Liver (tissue), 9 donors: ENCODE measurements around the gene KLHL14. TPM values are rescaled to one million over a fixed set of nuclear protein-coding genes. Genes with fewer than 3 reads are reported as not detected.

Experiments used
- DNase-seq: peaks from one replicate; pipeline ENCODE4 v3.0.0-alpha.2; 2017; ENCODE audit warnings: low spot score
- H3K27ac ChIP-seq, 2 donors: one replicate each; pipeline ENCODE4 v1.7.0; 2013; ENCODE audit warnings: inconsistent platforms in 2 of 2, low read length in 2 of 2, control low read depth in 1 of 2, low read depth in 1 of 2, mild to moderate bottlenecking in 1 of 2
- H3K27me3 ChIP-seq, 4 donors: one replicate each; pipeline versions ENCODE4 v1.6.1 to v1.7.0; 2013; ENCODE audit warnings: low read length in 3 of 4, inconsistent platforms in 1 of 4, mild to moderate bottlenecking in 1 of 4, moderate library complexity in 1 of 4; ENCODE audit not compliant: control insufficient read depth in 4 of 4, insufficient read depth in 4 of 4
- H3K36me3 ChIP-seq, 4 donors: one replicate each; pipeline versions ENCODE4 v1.6.1 to v1.7.0; 2013; ENCODE audit warnings: low read length in 3 of 4, mild to moderate bottlenecking in 3 of 4, low read depth in 1 of 4, moderate library complexity in 1 of 4; ENCODE audit not compliant: control insufficient read depth in 4 of 4, insufficient read depth in 3 of 4
- H3K4me1 ChIP-seq, 4 donors: one replicate each; pipeline versions ENCODE4 v1.6.1 to v1.7.0; 2013; ENCODE audit warnings: low read length in 3 of 4, mild to moderate bottlenecking in 3 of 4, moderate library complexity in 1 of 4; ENCODE audit not compliant: control insufficient read depth in 4 of 4, insufficient read depth in 4 of 4
- H3K4me3 ChIP-seq, 3 donors: one replicate each; pipeline versions ENCODE4 v1.6.1 to v1.7.0; 2013; ENCODE audit warnings: low read length in 3 of 3, control low read depth in 1 of 3, low read depth in 1 of 3, mild to moderate bottlenecking in 1 of 3
- H3K9ac ChIP-seq, 2 donors: one replicate each; pipeline ENCODE4 v1.7.0; 2013; ENCODE audit warnings: low read length in 2 of 2, mild to moderate bottlenecking in 2 of 2, moderate library complexity in 2 of 2, control low read depth in 1 of 2, low read depth in 1 of 2
- H3K9me3 ChIP-seq, 4 donors: one replicate each; pipeline versions ENCODE4 v1.6.1 to v1.7.0; 2013; ENCODE audit warnings: low read length in 3 of 4; ENCODE audit not compliant: control insufficient read depth in 4 of 4
- EGR1 ChIP-seq, 2 donors: IDR thresholded peaks; 2 replicates each; pipeline ENCODE4 v1.6.1; 2016 to 2018; ENCODE audit warnings: antibody characterized with exemption in 2 of 2, low read depth in 2 of 2
- FOXA1 ChIP-seq: IDR thresholded peaks from 2 replicates; pipeline ENCODE4 v1.6.1; 2016; ENCODE audit warnings: antibody characterized with exemption
- FOXA2 ChIP-seq: IDR thresholded peaks from 2 replicates; pipeline ENCODE4 v1.6.1; 2016; ENCODE audit warnings: antibody characterized with exemption
- GABPA ChIP-seq, 2 donors: IDR thresholded peaks in 1 of 2; conservative IDR thresholded peaks in 1 of 2; 2 replicates each; pipeline ENCODE4 v1.6.1; 2016; ENCODE audit warnings: antibody characterized with exemption in 2 of 2, mild to moderate bottlenecking in 1 of 2, moderate library complexity in 1 of 2
- HNF4A ChIP-seq, 2 donors: conservative IDR thresholded peaks; 2 replicates each; pipeline ENCODE4 v1.6.1; 2016; ENCODE audit warnings: antibody characterized with exemption in 2 of 2, mild to moderate bottlenecking in 2 of 2
- HNF4G ChIP-seq: IDR thresholded peaks from 2 replicates; pipeline ENCODE4 v1.6.1; 2016; ENCODE audit warnings: antibody characterized with exemption
- JUND ChIP-seq, 2 donors: IDR thresholded peaks; 2 replicates each; pipeline ENCODE4 v1.6.1; 2016; ENCODE audit warnings: antibody characterized with exemption in 2 of 2
- NR2F2 ChIP-seq: IDR thresholded peaks from 2 replicates; pipeline ENCODE4 v1.6.1; 2016; ENCODE audit warnings: antibody characterized with exemption
- RAD21 ChIP-seq, 2 donors: IDR thresholded peaks; 2 replicates each; pipeline ENCODE4 v1.6.1; 2016; ENCODE audit warnings: antibody characterized with exemption in 2 of 2, mild to moderate bottlenecking in 2 of 2
- RXRA ChIP-seq, 2 donors: IDR thresholded peaks; 2 replicates each; pipeline ENCODE4 v1.6.1; 2017 to 2018; ENCODE audit warnings: antibody characterized with exemption in 2 of 2, mild to moderate bottlenecking in 1 of 2
- SP1 ChIP-seq: IDR thresholded peaks from 2 replicates; pipeline ENCODE4 v1.6.1; 2018; ENCODE audit warnings: antibody characterized with exemption, mild to moderate bottlenecking
- YY1 ChIP-seq: IDR thresholded peaks from 2 replicates; pipeline ENCODE4 v1.6.1; 2016; ENCODE audit warnings: antibody characterized with exemption, mild to moderate bottlenecking
- WGBS: extraction: QIAGEN DNeasy Blood & Tissue Kit; methylation state at CpG from one replicate; pipeline ENCODE4 v1.1.7; 2013; 5-methylcytosine and 5-hydroxymethylcytosine counted together
- polyA plus RNA-seq, 2 donors: library from polyadenylated mRNA; stranded (reverse) in 1 of 2; unstranded in 1 of 2; fragments of 200-250 nt in 1 of 2; fragments of >200 nt in 1 of 2; fragmentation: Nextera tagmentation in 1 of 2; extraction: Ambion mirVana in 1 of 2; gene quantifications; one replicate each; pipeline versions ENCODE4 v1.2.1 to v1.2.3, GENCODE V29; 2013 to 2015
- total RNA-seq, 2 donors: library from RNA; depleted of rRNA; stranded (reverse); fragments of >200 nt; gene quantifications; one replicate each; pipeline ENCODE4 v1.2.3, GENCODE V29; 2014
- TF ChIP-seq, protein P1 (sequence below): fragments of 150-350 bp; IDR thresholded peaks from 2 replicates; pipeline ENCODE4 v1.5.1; 2017; ENCODE audit warnings: improper control_type of control experiment, low read depth, low read length; ENCODE audit not compliant: missing input control
- TF ChIP-seq, protein P2 (sequence below): IDR thresholded peaks from 2 replicates; pipeline ENCODE4 v1.6.1; 2016; ENCODE audit warnings: antibody characterized with exemption, mild to moderate bottlenecking
- TF ChIP-seq, protein P3 (sequence below): IDR thresholded peaks from 2 replicates; pipeline ENCODE4 v1.6.1; 2016; ENCODE audit warnings: antibody characterized with exemption
- donor health status: healthy.
- donor health status: healthy.
- donor health status: healthy.
- donor health status: healthy.
- donor health status: healthy.

The KLHL14 gene
- total and polyA plus RNA-seq, 4 donors: 0.02 to 1.1 (median 0.15) TPM

DNA sequence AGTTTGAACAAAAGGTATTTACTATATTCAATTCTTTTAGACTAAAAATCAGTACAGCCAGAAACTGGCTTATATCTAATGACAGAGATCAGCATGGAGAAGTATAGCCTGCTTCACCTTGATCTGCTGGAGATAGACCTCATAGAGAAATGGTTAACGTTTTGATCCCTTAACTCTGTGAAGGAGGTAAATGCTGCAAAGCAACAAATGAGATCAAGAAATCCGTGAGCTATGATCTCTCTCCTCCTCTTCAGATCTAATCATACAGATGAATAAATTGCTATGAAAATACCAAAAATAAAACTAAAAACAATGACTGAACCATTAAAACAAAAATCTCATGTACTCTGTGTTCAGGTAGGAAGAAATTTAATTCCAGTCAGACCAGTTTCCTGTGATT, 42.8 kb downstream of the KLHL14 start (continued):
- TF ChIP-seq GABPA (IDR thresholded peaks at IDR 0.05 in 1 of 2, conservative IDR thresholded peaks at IDR 0.05 in 1 of 2): no peak
- TF ChIP-seq, protein P1, sequence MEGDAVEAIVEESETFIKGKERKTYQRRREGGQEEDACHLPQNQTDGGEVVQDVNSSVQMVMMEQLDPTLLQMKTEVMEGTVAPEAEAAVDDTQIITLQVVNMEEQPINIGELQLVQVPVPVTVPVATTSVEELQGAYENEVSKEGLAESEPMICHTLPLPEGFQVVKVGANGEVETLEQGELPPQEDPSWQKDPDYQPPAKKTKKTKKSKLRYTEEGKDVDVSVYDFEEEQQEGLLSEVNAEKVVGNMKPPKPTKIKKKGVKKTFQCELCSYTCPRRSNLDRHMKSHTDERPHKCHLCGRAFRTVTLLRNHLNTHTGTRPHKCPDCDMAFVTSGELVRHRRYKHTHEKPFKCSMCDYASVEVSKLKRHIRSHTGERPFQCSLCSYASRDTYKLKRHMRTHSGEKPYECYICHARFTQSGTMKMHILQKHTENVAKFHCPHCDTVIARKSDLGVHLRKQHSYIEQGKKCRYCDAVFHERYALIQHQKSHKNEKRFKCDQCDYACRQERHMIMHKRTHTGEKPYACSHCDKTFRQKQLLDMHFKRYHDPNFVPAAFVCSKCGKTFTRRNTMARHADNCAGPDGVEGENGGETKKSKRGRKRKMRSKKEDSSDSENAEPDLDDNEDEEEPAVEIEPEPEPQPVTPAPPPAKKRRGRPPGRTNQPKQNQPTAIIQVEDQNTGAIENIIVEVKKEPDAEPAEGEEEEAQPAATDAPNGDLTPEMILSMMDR: no peak
- no peak for TF ChIP-seq RAD21 (IDR thresholded peaks at IDR 0.05)
- TF ChIP-seq SP1: no peak
- no peak for TF ChIP-seq RXRA (IDR thresholded peaks at IDR 0.05)

DNA sequence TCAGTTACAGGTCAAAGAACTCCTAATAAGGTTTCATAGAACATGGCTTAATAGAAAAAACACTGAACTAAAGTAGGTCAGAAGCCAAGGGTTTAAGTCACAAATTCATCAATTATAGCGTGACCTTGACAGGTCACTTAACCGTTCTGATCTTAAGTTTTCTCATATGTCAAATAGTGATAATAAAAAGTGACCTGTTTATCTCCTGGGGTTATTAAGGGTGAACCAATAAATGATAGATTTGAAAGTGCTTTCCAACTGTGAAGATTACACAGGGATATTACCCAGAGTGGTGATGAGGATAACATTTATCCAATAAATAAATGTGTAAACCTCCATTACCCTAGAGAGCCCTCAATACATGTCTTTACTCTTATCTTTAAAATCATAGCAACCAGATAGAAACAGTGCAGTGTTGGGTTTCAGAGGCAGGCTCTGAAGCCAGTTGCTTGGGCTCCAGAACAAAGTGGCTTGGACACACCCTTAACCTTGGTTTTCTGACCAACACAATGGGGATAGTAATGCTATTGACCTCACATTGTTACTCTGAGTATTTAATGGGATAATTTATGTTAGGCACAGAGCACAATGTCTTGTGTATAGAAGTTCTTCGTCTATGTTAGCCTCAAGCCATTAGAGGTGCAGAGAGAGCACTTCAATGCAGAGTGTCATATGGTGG, 48.6 kb downstream of the KLHL14 start:
- 56% methylated on average over 3 of the region's 3 CpGs for WGBS
- TF ChIP-seq RXRA (IDR thresholded peaks at IDR 0.05) (no peak), FOXA2 (no peak), JUND (IDR thresholded peaks at IDR 0.05) (no peak)
- TF ChIP-seq, protein P2, sequence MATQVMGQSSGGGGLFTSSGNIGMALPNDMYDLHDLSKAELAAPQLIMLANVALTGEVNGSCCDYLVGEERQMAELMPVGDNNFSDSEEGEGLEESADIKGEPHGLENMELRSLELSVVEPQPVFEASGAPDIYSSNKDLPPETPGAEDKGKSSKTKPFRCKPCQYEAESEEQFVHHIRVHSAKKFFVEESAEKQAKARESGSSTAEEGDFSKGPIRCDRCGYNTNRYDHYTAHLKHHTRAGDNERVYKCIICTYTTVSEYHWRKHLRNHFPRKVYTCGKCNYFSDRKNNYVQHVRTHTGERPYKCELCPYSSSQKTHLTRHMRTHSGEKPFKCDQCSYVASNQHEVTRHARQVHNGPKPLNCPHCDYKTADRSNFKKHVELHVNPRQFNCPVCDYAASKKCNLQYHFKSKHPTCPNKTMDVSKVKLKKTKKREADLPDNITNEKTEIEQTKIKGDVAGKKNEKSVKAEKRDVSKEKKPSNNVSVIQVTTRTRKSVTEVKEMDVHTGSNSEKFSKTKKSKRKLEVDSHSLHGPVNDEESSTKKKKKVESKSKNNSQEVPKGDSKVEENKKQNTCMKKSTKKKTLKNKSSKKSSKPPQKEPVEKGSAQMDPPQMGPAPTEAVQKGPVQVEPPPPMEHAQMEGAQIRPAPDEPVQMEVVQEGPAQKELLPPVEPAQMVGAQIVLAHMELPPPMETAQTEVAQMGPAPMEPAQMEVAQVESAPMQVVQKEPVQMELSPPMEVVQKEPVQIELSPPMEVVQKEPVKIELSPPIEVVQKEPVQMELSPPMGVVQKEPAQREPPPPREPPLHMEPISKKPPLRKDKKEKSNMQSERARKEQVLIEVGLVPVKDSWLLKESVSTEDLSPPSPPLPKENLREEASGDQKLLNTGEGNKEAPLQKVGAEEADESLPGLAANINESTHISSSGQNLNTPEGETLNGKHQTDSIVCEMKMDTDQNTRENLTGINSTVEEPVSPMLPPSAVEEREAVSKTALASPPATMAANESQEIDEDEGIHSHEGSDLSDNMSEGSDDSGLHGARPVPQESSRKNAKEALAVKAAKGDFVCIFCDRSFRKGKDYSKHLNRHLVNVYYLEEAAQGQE: no peak
- Histone ChIP-seq H3K4me1 (no peaks in the 10 kb centered on the region), H3K9ac (no peak overlapping the region), H3K27ac (no peak overlapping the region), H3K27me3 (no peaks in the 10 kb centered on the region), H3K4me3 (no peak overlapping the region), H3K9me3 (no peaks in the 10 kb centered on the region), H3K36me3 (no peaks in the 10 kb centered on the region)
- DNase-seq: no peak

DNA sequence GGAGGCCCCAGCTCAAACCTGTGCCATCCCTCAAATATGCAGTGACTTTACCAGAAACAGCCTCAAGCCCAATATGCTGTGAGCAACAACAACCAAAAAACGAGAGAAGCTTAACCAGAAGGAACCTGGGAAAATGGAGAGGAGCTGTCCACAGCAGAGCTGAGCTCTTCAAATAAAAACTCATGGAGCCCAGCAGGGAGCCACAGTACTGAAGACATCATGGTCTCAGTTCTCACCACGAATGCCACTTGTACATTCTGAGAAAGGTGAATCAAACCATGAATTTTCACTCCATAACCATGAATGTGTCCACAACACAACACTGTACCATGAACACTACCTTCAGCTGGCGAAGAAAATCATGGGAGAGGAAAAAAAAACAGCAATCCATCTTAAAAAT, 50.5 kb downstream of the KLHL14 start:
- Histone ChIP-seq H3K4me1 (no peaks in the 10 kb centered on the region), H3K9me3 (no peaks in the 10 kb centered on the region), H3K9ac (no peak overlapping the region), H3K36me3 (no peaks in the 10 kb centered on the region), H3K4me3 (no peak overlapping the region), H3K27ac (no peak overlapping the region), H3K27me3 (no peaks in the 10 kb centered on the region)
- WGBS: 59% methylated on average over 3 of the region's 3 CpGs
- no peak for DNase-seq
- TF ChIP-seq YY1 (no peak), FOXA2 (no peak), FOXA1 (no peak), RXRA (IDR thresholded peaks at IDR 0.05) (no peak), SP1 (no peak), GABPA (IDR thresholded peaks at IDR 0.05 in 1 of 2, conservative IDR thresholded peaks at IDR 0.05 in 1 of 2) (no peak), JUND (IDR thresholded peaks at IDR 0.05) (no peak), NR2F2 (no peak), HNF4G (no peak), EGR1 (IDR thresholded peaks at IDR 0.05; ENCODE audit: low read depth in 2 of 2) (no peak), HNF4A (conservative IDR thresholded peaks at IDR 0.05) (no peak), RAD21 (IDR thresholded peaks at IDR 0.05) (no peak)
- TF ChIP-seq, protein P3, sequence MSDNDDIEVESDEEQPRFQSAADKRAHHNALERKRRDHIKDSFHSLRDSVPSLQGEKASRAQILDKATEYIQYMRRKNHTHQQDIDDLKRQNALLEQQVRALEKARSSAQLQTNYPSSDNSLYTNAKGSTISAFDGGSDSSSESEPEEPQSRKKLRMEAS: no peak
- TF ChIP-seq, protein P1: no peak
- TF ChIP-seq, protein P2: no peak
